Measurements from ENCODE around the gene ARHGEF10L.

ARHGEF10L gene

DNA sequence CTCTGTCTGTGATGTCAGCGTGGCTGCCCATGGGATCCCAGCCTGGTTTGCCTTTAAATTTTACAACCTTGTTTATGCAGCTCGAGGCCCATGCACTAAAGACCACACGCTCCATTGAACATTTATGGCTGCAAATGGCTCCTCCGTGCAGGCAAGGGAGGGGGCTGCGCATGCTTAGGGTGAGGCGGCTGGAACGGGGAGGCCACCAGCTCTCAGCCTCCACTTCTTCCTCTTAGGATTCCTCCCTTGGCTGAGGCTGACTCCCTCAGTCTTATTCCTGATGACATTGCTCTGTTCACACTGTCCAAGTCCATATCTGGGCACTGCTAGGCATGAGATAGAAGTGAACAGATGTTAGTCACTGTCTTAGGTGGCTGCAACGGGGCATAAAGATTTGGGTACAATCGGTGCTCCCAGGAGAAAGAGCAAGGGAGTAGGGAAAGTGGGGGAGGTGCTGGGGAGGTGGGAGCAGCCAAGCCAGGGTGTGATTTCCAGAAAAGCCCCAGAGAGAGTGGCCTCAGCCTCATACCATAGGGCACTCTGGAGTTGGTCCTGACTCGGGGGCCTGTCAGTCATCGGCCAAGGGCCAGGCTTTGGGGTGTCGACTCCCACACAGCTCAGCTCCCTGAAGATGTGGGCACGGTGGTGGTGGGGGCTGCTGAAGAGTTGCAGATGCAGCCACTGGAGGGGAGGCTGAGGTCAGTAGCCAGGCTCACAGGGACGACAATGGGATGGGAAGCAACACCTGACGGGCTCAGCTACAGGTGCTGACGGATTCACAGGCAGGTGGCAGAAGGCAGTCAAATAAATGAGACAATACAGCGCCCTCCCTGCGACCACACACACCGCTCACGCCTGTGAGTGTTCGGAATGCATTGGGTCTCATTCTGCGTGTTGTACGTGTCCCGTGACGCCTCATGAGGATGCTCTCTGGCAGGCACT, 178.4 kb downstream of the ARHGEF10L start:
- DNase-seq: no peak

DNA sequence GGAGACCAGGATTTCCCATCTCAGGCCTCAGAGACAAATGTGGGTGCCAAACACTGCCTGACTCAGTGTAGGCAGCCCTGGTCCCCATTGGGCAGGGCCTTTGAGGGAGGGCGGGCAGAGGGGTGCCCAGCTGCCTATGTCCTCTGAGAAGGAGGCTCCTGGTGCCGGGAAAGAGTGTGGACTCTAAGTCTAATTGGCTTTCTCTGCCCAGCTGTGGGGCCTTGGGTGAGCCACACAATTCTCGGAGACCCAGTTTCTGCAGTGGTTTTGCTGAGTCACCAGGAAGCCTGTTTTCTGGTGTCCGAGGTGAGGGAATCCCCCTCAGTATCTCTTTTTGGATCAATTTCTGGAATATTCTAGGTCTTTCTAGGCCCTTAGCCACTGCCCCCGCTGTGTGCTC, 180.4 kb downstream of the ARHGEF10L start:
- no peak for DNase-seq

GRCh38 chr1:17721444-17721843, 181.9 kb downstream of the ARHGEF10L start:
- DNase-seq: no peak

DNA sequence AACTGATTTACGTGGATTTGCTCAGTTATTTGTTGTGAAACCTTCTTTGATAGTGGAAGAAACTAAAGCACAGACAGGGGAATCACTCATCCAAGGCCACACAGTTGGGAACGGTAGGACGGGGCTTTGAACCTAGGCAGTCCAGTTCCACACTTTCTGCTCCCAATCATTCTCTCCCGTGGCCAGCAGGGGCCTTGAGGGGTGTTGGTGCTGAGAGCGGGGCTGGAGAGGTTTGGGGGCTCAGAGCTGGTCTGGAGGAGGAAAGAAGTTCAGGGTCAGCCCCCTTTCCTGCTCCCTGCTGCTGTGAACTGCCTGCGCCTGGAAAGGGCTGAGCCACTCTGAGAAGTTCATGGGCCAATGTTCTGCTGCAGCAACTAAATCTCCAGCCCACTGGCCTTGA, 184.2 kb downstream of the ARHGEF10L start:
- DNase-seq: no peak

DNA sequence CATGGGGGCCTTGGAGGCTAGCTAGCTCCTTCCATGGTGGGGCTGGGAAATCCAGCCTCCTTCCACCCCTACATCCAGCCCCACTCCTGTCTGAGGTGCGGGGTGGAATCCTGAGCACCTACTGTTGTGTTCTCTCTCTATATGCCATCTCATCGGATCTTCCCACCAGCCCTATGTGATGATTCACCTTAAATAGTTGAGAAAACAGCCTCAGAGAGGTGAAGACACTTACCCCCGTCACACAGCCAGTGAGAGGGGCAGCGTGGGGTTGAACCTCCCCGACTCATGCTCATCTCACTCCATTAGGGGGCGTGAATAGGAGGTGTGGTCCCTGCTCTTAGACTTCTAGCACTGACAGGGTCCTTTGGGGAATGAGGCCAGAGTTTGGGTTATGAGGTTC, 184.7 kb downstream of the ARHGEF10L start:
- DNase-seq: no peak

DNA sequence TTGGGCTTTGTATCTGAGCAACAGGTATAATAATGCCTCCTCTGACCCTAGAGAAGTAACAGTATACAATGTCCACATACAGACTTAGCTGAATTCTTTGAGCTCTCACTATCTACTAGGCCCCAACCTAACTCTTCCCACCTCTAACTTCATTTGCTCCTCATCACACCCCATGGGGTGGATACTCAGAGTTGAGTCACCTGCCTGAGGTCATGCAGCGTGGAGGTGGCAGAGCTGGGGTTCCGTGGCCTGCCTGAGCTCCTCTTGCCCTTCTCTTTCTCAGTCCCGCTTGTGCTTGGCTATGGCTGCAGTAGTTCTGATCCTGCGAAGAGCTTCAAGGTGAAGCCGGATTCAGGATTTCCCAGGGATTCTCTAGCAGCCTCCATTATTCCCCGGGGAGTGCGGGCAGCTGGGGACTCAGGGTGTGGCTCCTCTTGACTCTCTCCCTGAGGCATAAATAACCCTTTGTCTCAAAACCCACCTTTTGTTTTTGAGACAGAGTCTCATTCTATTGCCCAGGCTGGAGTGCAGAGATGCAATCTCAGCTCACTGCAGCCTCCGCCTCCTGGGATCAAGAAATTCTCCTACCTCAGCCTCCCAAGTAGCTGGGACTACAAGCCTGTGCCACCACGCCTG, 185.7 kb downstream of the ARHGEF10L start:
- no peak for DNase-seq

GRCh38 chr1:17725811-17726582, 186.5 kb downstream of the ARHGEF10L start:
- no peak for DNase-seq

DNA sequence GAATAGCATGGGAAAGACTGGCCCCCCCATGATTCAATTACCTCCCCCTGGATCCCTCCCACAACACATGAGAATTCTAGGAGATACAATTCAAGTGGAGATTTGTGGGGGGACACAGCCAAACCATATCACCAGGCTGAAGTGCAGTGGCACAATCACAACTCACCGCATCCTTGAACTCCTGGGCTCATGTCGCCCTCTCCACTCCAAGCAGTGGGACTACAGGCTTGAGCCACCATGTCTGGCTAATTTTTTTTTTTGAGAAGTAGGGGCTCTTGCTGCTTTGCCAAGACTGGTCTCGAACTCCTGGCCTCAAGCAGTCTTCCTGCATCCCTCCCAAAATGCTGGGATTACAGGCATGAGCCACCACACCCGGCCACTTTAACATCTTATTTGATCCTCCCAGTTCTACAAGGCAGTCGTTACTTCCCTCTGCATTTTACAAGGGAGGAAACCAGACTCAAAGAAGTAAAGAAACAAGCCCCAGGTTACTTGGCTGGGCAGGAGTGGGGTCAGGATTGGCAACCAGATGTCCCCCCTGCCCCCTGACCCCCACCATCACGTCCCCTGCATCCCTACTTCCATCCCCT, 188.7 kb downstream of the ARHGEF10L start:
- DNase-seq: no peak

- DNase-seq: no peak
Observed at GRCh38 chr1:17729248-17729647, 189.8 kb downstream of the ARHGEF10L start.

- no peak for DNase-seq
Observed at GRCh38 chr1:17729909-17730308, 190.4 kb downstream of the ARHGEF10L start.

- no peak for DNase-seq
Observed at GRCh38 chr1:17731460-17731859, 192.0 kb downstream of the ARHGEF10L start.

GRCh38 chr1:17732475-17732874, 193.0 kb downstream of the ARHGEF10L start:
- DNase-seq: peak; percentile 41

GRCh38 chr1:17733661-17734060, 194.2 kb downstream of the ARHGEF10L start:
- DNase-seq: no peak

- DNase-seq: no peak
Observed at GRCh38 chr1:17734609-17735008, 195.1 kb downstream of the ARHGEF10L start.

- DNase-seq: no peak
Observed at GRCh38 chr1:17735348-17735747, 195.8 kb downstream of the ARHGEF10L start.

DNA sequence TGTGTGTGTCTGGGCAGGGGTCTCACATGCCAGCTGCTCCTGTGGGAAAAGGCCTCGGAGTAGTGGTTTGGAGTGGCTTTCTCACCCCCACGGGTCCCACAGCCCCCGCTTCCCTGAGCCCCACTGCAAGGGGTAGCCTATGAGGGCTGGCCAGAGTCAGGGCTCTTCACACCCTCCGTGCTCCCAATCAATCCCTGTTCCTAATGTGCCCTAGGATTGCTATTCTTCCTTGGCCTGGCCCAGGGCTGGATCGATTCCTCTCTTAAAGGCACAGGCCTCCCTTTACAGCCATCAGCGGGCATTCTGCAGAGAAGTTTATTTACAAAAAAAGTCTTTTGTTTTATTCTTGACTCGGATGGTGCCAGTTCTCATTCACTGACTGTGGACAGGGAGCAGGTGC, 196.3 kb downstream of the ARHGEF10L start:
- DNase-seq: no peak

- no peak for DNase-seq
Observed at GRCh38 chr1:17736625-17737024, 197.1 kb downstream of the ARHGEF10L start.

DNA sequence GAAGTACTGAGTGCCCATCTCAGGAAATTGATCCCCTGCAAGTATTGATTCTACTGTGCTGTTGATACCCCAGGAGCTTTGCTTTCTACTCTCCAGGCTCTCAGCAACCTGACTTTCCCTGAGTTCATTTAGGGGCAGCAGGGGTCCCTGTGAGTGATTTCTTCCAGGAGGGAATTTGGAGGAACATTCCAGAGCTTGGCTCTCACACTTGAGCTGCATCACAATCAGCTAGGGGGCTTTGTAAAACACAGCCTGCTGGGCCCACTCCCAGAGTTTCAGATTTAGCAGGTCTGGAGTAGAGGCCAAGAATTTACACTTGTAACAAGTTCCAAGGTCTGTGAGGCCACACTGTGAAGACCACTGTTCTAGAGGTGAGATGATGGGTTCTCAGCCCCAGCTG, 199.6 kb downstream of the ARHGEF10L start:
- DNase-seq: no peak

GRCh38 chr1:17741052-17741451, 201.6 kb downstream of the ARHGEF10L start:
- no peak for DNase-seq

GRCh38 chr1:17742583-17742982, 203.1 kb downstream of the ARHGEF10L start:
- DNase-seq: no peak

DNA sequence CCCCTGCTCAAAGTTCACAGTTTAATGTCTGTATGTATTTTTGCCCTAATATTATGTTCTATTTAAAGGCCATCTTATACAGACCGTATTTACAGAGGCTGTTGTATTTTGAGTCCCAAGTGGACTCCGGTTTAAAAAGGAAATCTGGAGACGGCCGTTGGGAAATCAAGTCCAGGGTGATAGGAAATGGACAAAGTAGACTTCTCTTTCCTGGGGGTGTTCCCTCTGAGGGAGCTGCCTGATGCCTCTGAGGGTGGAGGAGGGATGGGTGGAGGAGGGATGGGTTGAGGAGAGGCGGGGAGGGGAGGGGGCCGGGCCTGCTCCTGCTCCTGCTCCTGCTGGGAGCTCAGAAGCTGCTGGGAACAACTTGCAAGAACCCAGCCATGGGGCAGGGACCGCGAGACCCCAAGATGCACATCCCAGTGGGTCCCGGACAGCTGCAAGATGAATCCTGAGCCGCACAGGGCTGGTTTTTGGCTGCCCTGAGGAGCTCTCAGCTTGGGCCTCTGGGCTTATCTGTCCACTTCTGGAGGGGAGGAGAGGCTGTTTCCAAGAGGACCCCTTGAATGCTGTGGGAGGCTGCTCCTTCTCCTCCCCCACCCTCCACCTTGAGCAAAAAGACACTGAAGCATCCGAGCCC, 203.6 kb downstream of the ARHGEF10L start:
- no peak for DNase-seq

GRCh38 chr1:17743925-17744324, 204.4 kb downstream of the ARHGEF10L start:
- no peak for DNase-seq

Data from fibroblast of skin of back (primary cell).